ENCODE data around the gene PHETA2.

GRCh38 chr22:42090596-42091454 lies 16.8 kb downstream of the PHETA2 start, which contains the start of gene NDUFA6:
- TF ChIP-seq POLR2A (IDR thresholded peaks at IDR 0.05; ENCODE audit: low read depth, low read length): peak; percentile 88
- TF ChIP-seq POLR2AphosphoS5 (IDR thresholded peaks at IDR 0.05; ENCODE audit: insufficient read depth, low read depth, low read length): peak; percentile 72
- TF ChIP-seq CTCF (IDR thresholded peaks at IDR 0.05; ENCODE audit: extremely low read depth in 1 of 2, insufficient read depth in 1 of 2, low read depth in 1 of 2, low read length in 2 of 2): peak; percentile 91 to 97
- TF ChIP-seq MAX (IDR thresholded peaks at IDR 0.05; ENCODE audit: insufficient read depth, insufficient read length): peak; percentile 41
- TF ChIP-seq MYC (IDR thresholded peaks at IDR 0.05; ENCODE audit: low read depth, low read length): no peak
- TF ChIP-seq EZH2 (IDR thresholded peaks at IDR 0.05; ENCODE audit: borderline replicate concordance, low read depth, low read length, severe bottlenecking): no peak
- TF ChIP-seq FOS (IDR thresholded peaks at IDR 0.05; ENCODE audit: borderline replicate concordance, insufficient read depth, low read length): no peak
- TF ChIP-seq JUN (IDR thresholded peaks at IDR 0.05; ENCODE audit: borderline replicate concordance, insufficient read depth, insufficient read length, low read depth): no peak

Data from endothelial cell of umbilical vein (primary cell).